Measurements from ENCODE around the gene REST. TPM values are rescaled to one million over a fixed set of nuclear protein-coding genes. Genes with fewer than 3 reads are reported as not detected.
"Not testable (repeated sequence)": the region's sequence is repeated elsewhere in the genome, so short reads cannot be mapped to it uniquely, and the experiment has no call there.

Gene REST
- total RNA-seq, 2 donors from 2014 or later = 59.7 to 60.6 TPM

DNA sequence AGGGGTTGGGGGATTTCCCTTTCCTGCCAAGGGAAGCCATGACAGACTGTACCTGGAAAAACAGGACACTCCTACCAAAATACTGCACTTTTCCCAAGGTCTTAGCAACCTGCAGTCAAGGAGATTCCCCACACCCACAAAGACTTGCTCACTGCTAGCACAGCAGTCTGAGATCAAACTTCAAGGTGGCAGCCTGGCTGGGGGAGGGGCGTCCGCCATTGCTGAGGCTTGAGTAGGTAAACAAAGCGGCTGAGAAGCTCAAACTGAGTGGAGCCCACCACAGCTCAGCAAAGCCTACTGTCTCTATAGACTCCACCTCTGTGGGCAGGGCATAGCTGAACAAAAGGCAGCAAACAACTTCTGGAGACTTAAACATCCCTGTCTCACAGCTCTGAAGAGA lies 23.2 kb upstream of the REST start:
- not testable (repeated sequence) for DNase-seq

DNA sequence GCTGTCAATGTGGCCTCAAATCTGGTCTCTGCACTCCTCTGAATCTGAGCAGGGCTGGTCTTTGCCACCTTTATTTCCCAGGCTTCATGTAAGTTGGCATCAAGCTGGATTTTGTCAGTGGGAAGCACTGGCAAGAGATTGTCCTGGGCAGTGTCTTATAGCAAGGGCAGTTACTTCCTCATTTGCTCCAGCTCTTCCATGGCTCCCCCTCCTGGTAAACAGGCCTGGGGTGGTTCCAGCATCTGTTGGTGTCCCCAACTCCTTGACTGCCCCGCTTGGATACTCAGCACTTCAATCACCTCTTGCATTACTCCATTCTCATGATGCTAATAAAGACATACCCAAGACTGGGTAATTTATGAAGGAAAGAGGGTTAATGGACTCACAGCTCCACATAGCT lies 15.0 kb upstream of the REST start:
- DNase-seq (no peak), ATAC-seq (replicated peaks in 1 of 2) (no peak)
- Mint-ChIP-seq H3K27ac (no peak overlapping the region), H3K4me3 (no peak overlapping the region), H3K9me3 (peaks cover 0 to 2% of the 10 kb centered on the region in 2 donors), H3K36me3 (ENCODE audit: insufficient read depth in 2 of 2) (peaks cover 0 to 2% of the 10 kb centered on the region in 2 donors), H3K4me1 (ENCODE audit: low read depth) (no peaks in the 10 kb centered on the region), H3K27me3 (ENCODE audit: low read depth) (peaks cover 12% of the 10 kb centered on the region)

More for the DNA sequence above, 23.2 kb upstream of the REST start:
- not testable (repeated sequence) for H3K4me1 Mint-ChIP-seq (ENCODE audit: low read depth); H3K27ac Mint-ChIP-seq; H3K4me3 Mint-ChIP-seq; ATAC-seq (replicated peaks in 1 of 2); H3K36me3 Mint-ChIP-seq (ENCODE audit: insufficient read depth in 2 of 2); H3K9me3 Mint-ChIP-seq
- H3K27me3 Mint-ChIP-seq (ENCODE audit: low read depth) = peaks cover 32% of the 10 kb centered on the region

DNA sequence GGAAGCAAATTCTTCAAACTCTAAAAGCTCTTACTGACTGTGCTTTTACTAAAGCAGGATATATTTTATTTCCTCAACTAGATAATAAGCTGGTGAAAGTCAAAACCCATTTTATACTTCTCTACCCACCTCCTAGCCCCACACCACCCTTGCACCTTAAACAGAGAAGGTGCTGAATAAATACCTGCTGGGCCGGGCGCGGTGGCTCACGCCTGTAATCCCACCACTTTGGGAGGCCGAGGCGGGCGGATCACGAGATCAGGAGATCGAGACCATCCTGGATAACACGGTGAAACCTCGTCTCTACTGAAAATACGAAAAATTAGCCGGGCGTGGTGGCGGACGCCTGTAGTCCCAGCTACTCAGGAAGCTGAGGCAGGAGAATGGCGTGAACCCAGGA lies 9.9 kb upstream of the REST start:
- H3K27ac Mint-ChIP-seq; H3K4me1 Mint-ChIP-seq (ENCODE audit: low read depth); ATAC-seq (replicated peaks in 1 of 2); H3K4me3 Mint-ChIP-seq; H3K9me3 Mint-ChIP-seq; H3K36me3 Mint-ChIP-seq (ENCODE audit: insufficient read depth in 2 of 2); DNase-seq; H3K27me3 Mint-ChIP-seq (ENCODE audit: low read depth): not testable (repeated sequence)

DNA sequence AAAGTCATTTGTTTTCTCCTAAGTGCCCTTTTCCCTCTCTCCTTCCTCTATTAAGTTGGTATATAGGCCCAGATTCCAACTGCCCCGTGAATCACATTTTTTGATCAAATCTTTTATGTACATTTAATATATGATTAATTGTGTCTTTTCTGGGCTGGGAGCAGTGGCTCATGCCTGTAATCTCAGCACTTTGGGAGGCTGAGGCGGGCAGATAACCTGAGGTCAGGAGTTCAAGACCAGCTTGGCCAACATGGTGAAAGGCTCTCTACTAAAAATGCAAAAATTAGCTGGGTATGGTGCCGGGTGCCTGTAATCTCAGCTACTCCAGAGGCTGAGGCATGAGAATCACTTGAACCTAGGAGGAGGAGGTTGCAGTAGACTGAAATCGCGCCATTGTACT lies 7.5 kb upstream of the REST start:
- ATAC-seq (replicated peaks in 1 of 2); H3K36me3 Mint-ChIP-seq (ENCODE audit: insufficient read depth in 2 of 2); DNase-seq; H3K27me3 Mint-ChIP-seq (ENCODE audit: low read depth); H3K4me3 Mint-ChIP-seq; H3K27ac Mint-ChIP-seq; H3K4me1 Mint-ChIP-seq (ENCODE audit: low read depth); H3K9me3 Mint-ChIP-seq: not testable (repeated sequence)

DNA sequence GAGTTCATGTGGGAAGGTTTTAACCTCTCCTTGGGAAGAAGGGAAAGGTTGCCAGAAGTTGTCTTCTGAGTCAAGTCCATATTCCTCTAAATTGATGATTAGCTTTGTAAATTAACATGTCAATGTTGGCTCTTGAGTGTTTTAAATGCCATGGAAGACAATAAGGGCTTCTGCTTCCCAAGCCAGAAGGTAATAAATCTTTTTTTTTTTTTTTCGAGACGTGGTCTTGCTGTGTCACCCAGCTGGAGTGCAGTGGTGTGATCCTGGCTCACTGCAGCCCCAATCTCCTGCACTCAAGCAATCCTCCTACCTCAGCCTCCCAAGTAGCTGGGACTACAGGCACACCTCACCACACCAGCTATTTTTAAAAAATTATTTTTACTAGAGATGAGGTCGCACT lies 5.0 kb upstream of the REST start:
- H3K4me1 Mint-ChIP-seq (ENCODE audit: low read depth) = peaks cover 12% of the 10 kb centered on the region
- DNase-seq = no peak
- no peaks in the 10 kb centered on the region for H3K9me3 Mint-ChIP-seq
- H3K27ac Mint-ChIP-seq = no peak overlapping the region
- no peak overlapping the region for H3K4me3 Mint-ChIP-seq
- ATAC-seq (replicated peaks in 1 of 2) = no peak
- H3K36me3 Mint-ChIP-seq (ENCODE audit: insufficient read depth in 2 of 2) = peaks cover 0 to 2% of the 10 kb centered on the region in 2 donors
- H3K27me3 Mint-ChIP-seq (ENCODE audit: low read depth) = peaks cover 7% of the 10 kb centered on the region

DNA sequence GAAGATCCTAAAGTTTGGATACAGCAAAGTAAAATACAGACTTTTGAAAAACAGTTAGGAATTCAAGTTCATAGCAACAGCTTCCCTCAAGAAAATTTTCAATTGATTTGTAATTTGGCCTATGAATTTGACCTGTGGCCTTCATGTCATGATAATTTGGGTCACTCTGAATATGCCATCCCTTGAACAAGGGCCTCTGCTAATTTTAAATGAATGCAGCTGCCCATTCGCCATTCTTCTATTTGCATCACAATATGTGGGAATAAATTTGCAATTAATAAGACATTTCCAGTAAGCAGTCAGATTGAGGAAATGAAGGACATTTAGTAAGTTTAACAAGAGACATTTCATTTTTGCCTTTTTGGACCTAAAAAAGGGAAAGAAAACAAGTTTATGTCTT lies 1.9 kb upstream of the REST start:
- peaks cover 7% of the 10 kb centered on the region for H3K27me3 Mint-ChIP-seq (ENCODE audit: low read depth)
- no peak for DNase-seq
- H3K27ac Mint-ChIP-seq = no peak overlapping the region
- ATAC-seq (replicated peaks in 1 of 2) = no peak
- no peaks in the 10 kb centered on the region for H3K9me3 Mint-ChIP-seq
- peaks cover 2 to 7% of the 10 kb centered on the region in 2 donors for H3K36me3 Mint-ChIP-seq (ENCODE audit: insufficient read depth in 2 of 2)
- peaks cover 29% of the 10 kb centered on the region for H3K4me1 Mint-ChIP-seq (ENCODE audit: low read depth)
- H3K4me3 Mint-ChIP-seq = no peak overlapping the region

DNA sequence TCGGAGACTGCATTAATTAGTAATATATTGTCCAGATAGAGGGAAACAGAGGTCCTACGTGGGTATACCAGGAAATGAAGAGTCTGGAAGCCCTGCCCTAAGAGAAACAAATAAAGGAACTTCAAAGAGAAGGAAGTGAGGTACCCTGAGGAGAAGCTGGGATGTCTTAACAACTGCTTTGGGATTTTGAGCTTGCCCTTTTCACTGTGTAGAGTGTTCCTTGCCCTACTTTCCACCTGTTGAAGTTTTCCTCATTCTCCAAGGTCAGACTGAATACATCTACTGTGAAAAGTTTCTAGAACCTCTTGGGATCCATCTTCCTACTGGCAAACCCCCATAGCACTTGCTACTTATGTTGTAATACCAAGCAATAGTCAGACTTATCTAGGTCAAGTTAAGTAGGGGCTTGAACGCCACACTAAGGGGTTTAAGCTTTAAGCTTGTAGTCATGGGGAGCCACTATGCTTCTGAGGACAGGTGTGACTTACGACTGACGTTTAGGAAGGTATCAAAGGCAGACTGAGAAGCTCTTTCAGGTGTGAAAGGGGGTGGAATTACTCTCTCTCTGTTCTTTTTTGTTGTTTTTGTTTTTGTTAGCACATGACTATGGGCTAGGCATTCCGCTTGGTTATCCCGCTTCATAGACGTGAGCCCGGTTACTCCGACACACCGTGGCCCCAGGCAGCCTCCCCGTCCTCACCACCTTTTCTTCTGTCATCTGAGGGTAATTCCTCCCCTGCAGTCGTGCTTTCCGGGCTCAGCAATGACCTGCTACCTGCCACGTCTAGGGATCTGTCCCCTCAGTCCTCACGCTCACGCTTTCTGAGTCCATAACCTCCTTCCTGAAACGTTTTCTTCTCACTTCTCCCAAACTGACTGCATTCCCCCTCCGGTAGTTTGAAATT lies 959 bp upstream of the REST start:
- DNase-seq (peak; percentile 16 to 26), ATAC-seq (replicated peaks in 1 of 2) (no peak)
- peaks cover 7% of the 10 kb centered on the region for H3K27me3 Mint-ChIP-seq (ENCODE audit: low read depth)
- H3K36me3 Mint-ChIP-seq (ENCODE audit: insufficient read depth in 2 of 2) = peaks cover 9 to 10% of the 10 kb centered on the region in 2 donors
- H3K4me1 Mint-ChIP-seq (ENCODE audit: low read depth) = peaks cover 39% of the 10 kb centered on the region
- peak overlapping the region; percentile 86 to 98 for H3K4me3 Mint-ChIP-seq
- no peaks in the 10 kb centered on the region for H3K9me3 Mint-ChIP-seq
- H3K27ac Mint-ChIP-seq = peak overlapping the region; percentile 87

DNA sequence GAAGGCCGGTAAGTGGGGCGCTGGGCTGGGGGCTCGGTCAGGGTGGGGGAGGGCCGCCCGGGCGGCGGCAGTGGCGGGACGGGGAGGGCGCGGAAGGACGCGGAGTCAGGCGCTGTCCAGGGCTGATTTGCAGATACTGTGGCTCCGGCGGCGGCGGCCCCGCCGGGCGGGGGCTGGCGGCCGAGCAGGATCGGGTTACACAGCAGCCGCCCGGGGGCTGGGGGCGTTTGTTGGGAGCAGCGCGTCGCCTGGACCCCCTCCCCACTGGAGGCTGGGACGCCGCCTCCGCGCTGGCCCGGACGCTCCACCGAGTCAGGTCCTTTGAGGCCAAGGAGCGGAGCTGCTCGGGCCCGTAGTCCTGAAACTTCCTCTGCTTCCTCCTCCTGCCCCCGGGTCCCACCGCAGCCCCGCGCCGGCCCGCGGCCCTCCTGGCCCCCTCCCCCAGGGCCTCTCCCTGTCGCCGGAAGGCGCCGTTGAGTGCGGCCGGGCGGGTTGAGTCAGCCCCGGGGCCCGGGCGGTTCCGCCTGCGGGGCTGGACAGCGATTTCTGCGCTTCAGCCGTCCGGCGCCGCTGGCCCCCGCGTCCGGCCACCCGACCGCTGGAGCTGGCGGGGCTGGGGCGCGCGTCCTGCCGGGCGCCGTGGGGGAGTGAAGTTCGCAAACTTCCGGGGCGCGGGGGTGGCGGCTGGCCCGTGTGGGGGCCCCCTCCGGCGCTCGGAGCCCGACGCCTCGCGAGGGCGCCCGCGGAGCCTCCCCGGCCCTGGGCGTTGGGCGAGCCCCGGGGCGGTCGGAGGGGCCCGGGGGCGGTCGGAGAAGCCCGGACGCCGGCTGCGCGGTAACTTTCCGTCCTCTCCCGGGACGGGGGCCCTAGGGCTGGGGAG lies 746 bp downstream of the REST start:
- ATAC-seq (replicated peaks in 1 of 2) (peak; percentile 72 to 75), DNase-seq (peak; percentile 81 to 84)
- H3K9me3 Mint-ChIP-seq = no peaks in the 10 kb centered on the region
- peaks cover 10 to 11% of the 10 kb centered on the region in 2 donors for H3K36me3 Mint-ChIP-seq (ENCODE audit: insufficient read depth in 2 of 2)
- H3K27me3 Mint-ChIP-seq (ENCODE audit: low read depth) = peaks cover 7% of the 10 kb centered on the region
- peaks cover 52% of the 10 kb centered on the region for H3K4me1 Mint-ChIP-seq (ENCODE audit: low read depth)
- H3K4me3 Mint-ChIP-seq = peak overlapping the region; percentile 95 to 97
- no peak overlapping the region for H3K27ac Mint-ChIP-seq

DNA sequence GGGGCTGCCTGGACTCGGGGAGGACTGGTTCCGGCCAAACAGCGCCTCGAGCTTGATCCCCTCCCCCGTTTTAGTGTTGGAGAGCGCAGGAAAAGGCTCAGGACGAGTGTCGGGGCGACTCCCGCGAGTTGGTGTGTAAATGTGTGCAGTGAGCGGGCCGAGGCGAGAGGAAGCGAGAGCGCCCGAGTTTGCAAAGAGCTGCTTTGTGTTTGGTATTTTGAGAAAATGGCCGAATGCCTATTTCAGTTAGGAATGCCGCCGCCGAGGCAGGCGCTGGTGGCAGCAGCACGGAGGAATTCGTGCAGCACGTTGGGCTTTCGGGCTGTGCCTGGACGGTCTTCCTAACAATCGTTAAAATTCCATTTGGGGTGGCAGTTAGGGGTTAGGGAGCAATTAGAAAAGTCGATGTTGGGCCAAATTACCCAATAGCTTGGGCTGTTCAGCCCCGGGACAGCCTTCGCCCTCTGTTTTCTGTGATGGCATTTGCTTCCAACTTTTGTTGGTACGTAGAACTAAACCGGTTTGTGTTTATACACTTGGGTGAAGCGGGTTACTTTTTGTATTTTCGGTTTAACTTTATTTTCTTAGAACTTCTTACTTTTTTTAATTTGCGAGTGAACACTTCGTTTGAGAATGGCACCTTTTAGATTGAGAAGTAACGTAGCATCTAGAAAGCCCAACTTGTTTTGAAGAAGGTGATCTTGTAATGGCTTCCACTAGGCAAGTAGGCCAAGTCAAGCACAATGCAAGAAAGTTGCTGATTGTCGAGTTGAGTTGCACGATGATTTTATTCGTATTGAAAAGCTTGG lies 1.6 kb downstream of the REST start:
- H3K27me3 Mint-ChIP-seq (ENCODE audit: low read depth) = peaks cover 7% of the 10 kb centered on the region
- peak overlapping the region; percentile 95 to 97 for H3K4me3 Mint-ChIP-seq
- ATAC-seq (replicated peaks in 1 of 2) (peak; percentile 28 to 30), DNase-seq (peak; percentile 52 to 61)
- H3K36me3 Mint-ChIP-seq (ENCODE audit: insufficient read depth in 2 of 2) = peaks cover 10 to 11% of the 10 kb centered on the region in 2 donors
- peaks cover 57% of the 10 kb centered on the region for H3K4me1 Mint-ChIP-seq (ENCODE audit: low read depth)
- peak overlapping the region; percentile 97 for H3K27ac Mint-ChIP-seq
- H3K9me3 Mint-ChIP-seq = no peaks in the 10 kb centered on the region

DNA sequence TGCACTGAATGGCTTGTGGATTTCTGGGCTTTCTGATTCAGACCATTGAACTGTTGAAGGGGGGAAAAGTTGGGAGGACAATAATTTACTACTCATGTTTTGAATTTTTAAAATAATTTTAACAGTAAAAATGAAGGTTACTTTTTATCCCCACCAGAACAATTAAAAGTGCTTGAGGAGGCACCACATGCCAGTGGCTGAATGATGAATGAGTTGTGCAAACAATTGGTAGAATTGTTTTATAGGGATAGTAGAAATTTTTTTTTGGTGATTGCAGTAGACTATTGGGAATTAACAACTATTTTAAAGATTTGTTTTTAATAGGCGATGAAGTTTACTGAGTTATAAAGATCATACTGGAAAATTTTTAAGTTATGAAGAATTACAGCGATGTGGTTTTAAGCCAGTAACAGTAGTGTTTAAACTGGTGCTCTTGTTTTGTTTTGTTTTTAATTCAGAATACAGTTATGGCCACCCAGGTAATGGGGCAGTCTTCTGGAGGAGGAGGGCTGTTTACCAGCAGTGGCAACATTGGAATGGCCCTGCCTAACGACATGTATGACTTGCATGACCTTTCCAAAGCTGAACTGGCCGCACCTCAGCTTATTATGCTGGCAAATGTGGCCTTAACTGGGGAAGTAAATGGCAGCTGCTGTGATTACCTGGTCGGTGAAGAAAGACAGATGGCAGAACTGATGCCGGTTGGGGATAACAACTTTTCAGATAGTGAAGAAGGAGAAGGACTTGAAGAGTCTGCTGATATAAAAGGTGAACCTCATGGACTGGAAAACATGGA lies 2.7 kb downstream of the REST start:
- Mint-ChIP-seq H3K4me1 (ENCODE audit: low read depth) (peaks cover 64% of the 10 kb centered on the region), H3K27me3 (ENCODE audit: low read depth) (peaks cover 7% of the 10 kb centered on the region), H3K36me3 (ENCODE audit: insufficient read depth in 2 of 2) (peaks cover 10 to 11% of the 10 kb centered on the region in 2 donors), H3K27ac (peak overlapping the region; percentile 97), H3K9me3 (no peaks in the 10 kb centered on the region), H3K4me3 (peak overlapping the region; percentile 95 to 97)
- DNase-seq (no peak), ATAC-seq (replicated peaks in 1 of 2) (no peak)

DNA sequence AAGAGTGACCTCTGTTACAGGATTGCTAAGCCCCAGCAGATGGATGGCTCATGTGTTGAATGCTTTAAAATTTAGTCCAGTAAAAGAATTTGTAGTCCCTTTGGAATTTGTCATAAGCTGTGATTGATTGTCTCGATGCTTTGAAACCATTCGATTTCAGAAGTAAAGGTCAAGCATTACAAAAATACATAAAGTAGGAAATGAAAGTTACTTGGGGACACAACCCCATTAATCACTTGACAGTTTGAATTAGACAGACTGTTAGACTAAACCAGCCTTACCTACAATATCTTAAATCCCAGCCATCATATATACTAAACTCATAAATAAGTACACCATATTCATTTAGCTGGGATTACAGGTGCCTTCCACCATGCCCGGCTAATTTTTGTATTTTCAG lies 6.6 kb downstream of the REST start:
- no peak for ATAC-seq (replicated peaks in 1 of 2)
- Mint-ChIP-seq H3K36me3 (ENCODE audit: insufficient read depth in 2 of 2) (peaks cover 8 to 15% of the 10 kb centered on the region in 2 donors), H3K27ac (no peak overlapping the region)

DNA sequence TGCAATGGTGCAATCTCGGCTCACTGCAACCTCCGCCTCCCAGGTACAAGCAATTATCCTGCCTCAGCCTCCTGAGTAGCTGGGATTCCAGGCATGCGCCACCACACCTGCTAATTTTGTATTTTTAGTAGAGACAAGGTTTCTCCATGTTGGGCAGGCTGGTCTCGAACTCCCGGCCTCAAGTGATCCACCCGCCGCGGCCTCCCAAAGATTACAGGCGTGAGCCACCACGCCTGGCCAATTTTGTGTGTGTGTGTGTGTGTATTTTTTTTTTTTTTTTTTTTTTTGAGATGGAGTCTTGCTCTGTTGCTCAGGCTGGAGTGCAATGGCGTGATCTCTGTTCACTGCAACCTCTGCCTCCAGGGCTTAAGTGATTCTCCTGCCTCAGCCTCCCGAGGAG lies 7.3 kb downstream of the REST start:
- not testable (repeated sequence) for H3K27ac Mint-ChIP-seq; ATAC-seq (replicated peaks in 1 of 2); H3K4me3 Mint-ChIP-seq; DNase-seq; H3K27me3 Mint-ChIP-seq (ENCODE audit: low read depth); H3K9me3 Mint-ChIP-seq
- peaks cover 62% of the 10 kb centered on the region for H3K4me1 Mint-ChIP-seq (ENCODE audit: low read depth)
- H3K36me3 Mint-ChIP-seq (ENCODE audit: insufficient read depth in 2 of 2) = peaks cover 5 to 16% of the 10 kb centered on the region in 2 donors

More for the DNA sequence above, 6.6 kb downstream of the REST start:
- no peak for DNase-seq
- Mint-ChIP-seq H3K27me3 (ENCODE audit: low read depth) (no peaks in the 10 kb centered on the region), H3K4me1 (ENCODE audit: low read depth) (peaks cover 68% of the 10 kb centered on the region), H3K9me3 (no peaks in the 10 kb centered on the region), H3K4me3 (peak overlapping the region in 1 of 2 donors; percentile 22)

Measured in activated T-cell treated with anti-CD3 and anti-CD28 coated beads, Interleukin-2, amount 50 U/mL, for 72 hours (primary cell).